ENCODE results near the gene CACFD1. TPM values are rescaled to one million over a fixed set of nuclear protein-coding genes. Genes with fewer than 3 reads are reported as not detected.
"Not testable (repeated sequence)": the region's sequence is repeated elsewhere in the genome, so short reads cannot be mapped to it uniquely, and the experiment has no call there.

CACFD1 gene
- total RNA-seq, 1 donor from 2014 or later: 42.6 TPM

DNA sequence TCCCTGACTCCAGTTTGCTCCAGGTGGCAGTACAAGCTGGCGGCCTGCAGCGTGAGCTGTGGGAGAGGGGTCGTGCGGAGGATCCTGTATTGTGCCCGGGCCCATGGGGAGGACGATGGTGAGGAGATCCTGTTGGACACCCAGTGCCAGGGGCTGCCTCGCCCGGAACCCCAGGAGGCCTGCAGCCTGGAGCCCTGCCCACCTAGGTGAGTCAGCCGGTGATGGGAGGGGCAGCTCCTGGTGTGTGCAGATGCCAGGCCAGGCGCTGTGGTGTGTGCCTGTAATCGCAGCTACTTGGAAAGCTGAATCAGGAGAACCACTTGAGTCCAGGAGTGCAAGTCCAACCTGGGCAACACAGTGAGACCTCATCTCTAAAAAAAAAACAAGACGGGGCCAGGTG is 10.0 kb upstream of the CACFD1 start:
- peaks cover 3% of the 10 kb centered on the region for H3K27me3 Mint-ChIP-seq (ENCODE audit: low read depth)
- TF ChIP-seq CTCF (conservative IDR thresholded peaks at IDR 0.05): no peak
- H3K27ac Mint-ChIP-seq (ENCODE audit: unreplicated experiment): no peak overlapping the region
- DNase-seq (ENCODE audit: low read depth, low spot score): no peak
- H3K4me1 Mint-ChIP-seq: no peaks in the 10 kb centered on the region
- no peak overlapping the region for H3K4me3 Mint-ChIP-seq
- H3K36me3 Mint-ChIP-seq (ENCODE audit: low read depth): no peaks in the 10 kb centered on the region
- no peaks in the 10 kb centered on the region for H3K9me3 Mint-ChIP-seq

DNA sequence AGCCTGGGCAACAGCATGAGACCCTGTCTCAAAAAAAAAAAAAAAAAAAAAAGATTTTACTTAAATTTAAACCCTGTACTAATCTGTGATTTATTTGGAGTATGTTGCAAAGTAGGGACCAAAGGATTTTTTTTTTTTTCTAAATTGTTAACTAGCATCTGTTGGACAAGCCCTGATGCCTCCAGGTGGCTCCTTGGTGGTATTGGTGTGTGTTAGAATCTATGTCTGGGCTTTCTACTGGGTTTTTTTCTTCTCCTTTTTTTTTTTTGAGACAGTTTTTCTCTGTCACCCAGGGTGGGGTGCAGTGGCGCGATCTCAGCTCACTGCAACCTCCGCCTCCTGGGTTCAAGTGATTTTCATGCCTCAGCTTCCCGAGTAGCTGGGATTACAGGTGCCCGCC is 7.9 kb upstream of the CACFD1 start:
- not testable (repeated sequence) for H3K4me3 Mint-ChIP-seq; H3K36me3 Mint-ChIP-seq (ENCODE audit: low read depth); DNase-seq (ENCODE audit: low read depth, low spot score); H3K4me1 Mint-ChIP-seq; H3K9me3 Mint-ChIP-seq; H3K27me3 Mint-ChIP-seq (ENCODE audit: low read depth); H3K27ac Mint-ChIP-seq (ENCODE audit: unreplicated experiment)

GRCh38 chr9:133452562-133452961 is 7.2 kb upstream of the CACFD1 start:
- no peak overlapping the region for H3K27ac Mint-ChIP-seq (ENCODE audit: unreplicated experiment)
- no peaks in the 10 kb centered on the region for H3K36me3 Mint-ChIP-seq (ENCODE audit: low read depth)
- H3K4me3 Mint-ChIP-seq: no peak overlapping the region
- no peak for DNase-seq (ENCODE audit: low read depth, low spot score)
- H3K9me3 Mint-ChIP-seq: no peaks in the 10 kb centered on the region
- no peak for TF ChIP-seq CTCF (conservative IDR thresholded peaks at IDR 0.05)
- no peaks in the 10 kb centered on the region for H3K27me3 Mint-ChIP-seq (ENCODE audit: low read depth)
- H3K4me1 Mint-ChIP-seq: no peaks in the 10 kb centered on the region

GRCh38 chr9:133453651-133454050 is 6.1 kb upstream of the CACFD1 start:
- no peaks in the 10 kb centered on the region for H3K9me3 Mint-ChIP-seq
- no peak for TF ChIP-seq CTCF (conservative IDR thresholded peaks at IDR 0.05)
- no peak overlapping the region for H3K27ac Mint-ChIP-seq (ENCODE audit: unreplicated experiment)
- H3K36me3 Mint-ChIP-seq (ENCODE audit: low read depth): no peaks in the 10 kb centered on the region
- no peak overlapping the region for H3K4me3 Mint-ChIP-seq
- DNase-seq (ENCODE audit: low read depth, low spot score): no peak
- H3K27me3 Mint-ChIP-seq (ENCODE audit: low read depth): no peaks in the 10 kb centered on the region
- H3K4me1 Mint-ChIP-seq: no peaks in the 10 kb centered on the region

- Mint-ChIP-seq H3K4me1 (peaks cover 6% of the 10 kb centered on the region), H3K27me3 (ENCODE audit: low read depth) (no peaks in the 10 kb centered on the region), H3K36me3 (ENCODE audit: low read depth) (no peaks in the 10 kb centered on the region), H3K4me3 (no peak overlapping the region), H3K9me3 (no peaks in the 10 kb centered on the region), H3K27ac (ENCODE audit: unreplicated experiment) (no peak overlapping the region)
- DNase-seq (ENCODE audit: low read depth, low spot score): no peak
- no peak for TF ChIP-seq CTCF (conservative IDR thresholded peaks at IDR 0.05)
These were observed 5.5 kb upstream of the CACFD1 start for GRCh38 chr9:133454325-133454724.

DNA sequence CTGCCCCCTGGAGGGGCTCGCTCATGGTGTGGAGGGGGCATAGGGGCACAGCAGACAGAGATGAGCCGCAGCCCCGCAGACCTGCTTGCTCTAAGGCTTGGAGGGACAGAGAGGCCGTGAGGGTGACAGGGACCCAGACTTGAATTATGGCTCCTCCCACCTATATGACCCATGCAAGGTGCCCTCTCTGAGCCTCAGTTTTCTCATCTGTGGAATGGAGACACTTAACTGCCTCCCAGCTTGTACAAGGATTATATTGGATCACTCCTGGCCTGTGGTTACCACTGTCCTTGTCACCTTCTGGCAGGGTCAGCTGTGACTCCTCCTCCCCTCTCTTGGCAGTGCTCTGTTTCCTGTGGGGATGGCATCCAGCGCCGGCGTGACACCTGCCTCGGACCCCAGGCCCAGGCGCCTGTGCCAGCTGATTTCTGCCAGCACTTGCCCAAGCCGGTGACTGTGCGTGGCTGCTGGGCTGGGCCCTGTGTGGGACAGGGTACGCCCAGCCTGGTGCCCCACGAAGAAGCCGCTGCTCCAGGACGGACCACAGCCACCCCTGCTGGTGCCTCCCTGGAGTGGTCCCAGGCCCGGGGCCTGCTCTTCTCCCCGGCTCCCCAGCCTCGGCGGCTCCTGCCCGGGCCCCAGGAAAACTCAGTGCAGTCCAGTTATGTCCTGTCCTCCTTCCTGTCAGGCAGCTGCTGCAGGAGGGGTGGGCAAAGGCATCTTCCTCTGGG is 4.7 kb upstream of the CACFD1 start:
- Mint-ChIP-seq H3K4me3 (no peak overlapping the region), H3K27ac (ENCODE audit: unreplicated experiment) (no peak overlapping the region), H3K9me3 (no peaks in the 10 kb centered on the region), H3K27me3 (ENCODE audit: low read depth) (no peaks in the 10 kb centered on the region), H3K36me3 (ENCODE audit: low read depth) (no peaks in the 10 kb centered on the region), H3K4me1 (peaks cover 7% of the 10 kb centered on the region)
- no peak for DNase-seq (ENCODE audit: low read depth, low spot score)
- TF ChIP-seq CTCF (conservative IDR thresholded peaks at IDR 0.05): no peak
